H1 (cell line): ENCODE data around the gene CALY. TPM values are rescaled to one million over a fixed set of nuclear protein-coding genes. Genes with fewer than 3 reads are reported as not detected.
"Not testable (repeated sequence)": the region's sequence is repeated elsewhere in the genome, so short reads cannot be mapped to it uniquely, and the experiment has no call there.

ENCODE experiments used
- CTCF ChIA-PET: fragments of 300-600 bp; sonication (Branson Sonifier 250); formaldehyde crosslinking; loops from one replicate; lab custom pipeline; 2021; ENCODE audit not compliant: partially characterized antibody; lab: Charles Lee
- POLR2A ChIA-PET: fragments of 300-600 bp; sonication (Branson Sonifier 250); formaldehyde crosslinking; loops from one replicate; lab custom pipeline; 2021; ENCODE audit warnings: inconsistent platforms; ENCODE audit not compliant: partially characterized antibody; lab: Charles Lee
- DNase-seq, 2 experiments: peaks; one replicate each; pipeline versions ENCODE4 v3.0.0 to v3.0.0-alpha.2; 2010 to 2022; ENCODE audit warnings: low spot score in 2 of 2, low read depth in 1 of 2, mixed read lengths in 1 of 2
- FAIRE-seq: peaks from 2 replicates; lab custom pipeline; 2011; peaks lifted over from hg19 to GRCh38; lab: Jason Lieb, UNC
- H2AFZ ChIP-seq: 2 replicates; pipeline ENCODE4 v1.8.1; 2012; ENCODE audit warnings: low read length, inconsistent platforms
- H2AK5ac ChIP-seq: 2 replicates; pipeline ENCODE4 v1.6.1; 2013; ENCODE audit warnings: low read depth, low read length
- H2BK120ac ChIP-seq: replicated peaks from 2 replicates; pipeline ENCODE3; 2013; ENCODE audit warnings: low read depth, low read length, inconsistent platforms
- H2BK12ac ChIP-seq: 2 replicates; pipeline ENCODE4 v1.6.1; 2013; ENCODE audit warnings: low read depth, low read length
- H2BK15ac ChIP-seq: 2 replicates; pipeline ENCODE4 v1.6.1; 2013; ENCODE audit warnings: low read length
- H2BK20ac ChIP-seq: 2 replicates; pipeline ENCODE4 v1.6.1; 2013; ENCODE audit warnings: low read length
- H2BK5ac ChIP-seq: 2 replicates; pipeline ENCODE4 v1.6.1; 2013; ENCODE audit warnings: low read depth, low read length
- H3K14ac ChIP-seq: 2 replicates; pipeline ENCODE4 v1.6.1; 2013; ENCODE audit warnings: inconsistent platforms; ENCODE audit not compliant: insufficient read length
- H3K18ac ChIP-seq: 2 replicates; pipeline ENCODE4 v1.6.1; 2013; ENCODE audit warnings: low read length; ENCODE audit errors: extremely low read depth
- H3K23ac ChIP-seq: 2 replicates; pipeline ENCODE4 v1.6.1; 2013; ENCODE audit warnings: inconsistent platforms; ENCODE audit not compliant: insufficient read length
- H3K23me2 ChIP-seq: 2 replicates; pipeline ENCODE4 v1.6.1; 2013; ENCODE audit warnings: low read depth, low read length
- H3K27ac ChIP-seq: 2 replicates; pipeline ENCODE4 v1.6.1; 2011; ENCODE audit warnings: low read depth, low read length, inconsistent platforms
- H3K27me3 ChIP-seq, 4 experiments: replicated peaks in 1 of 4; 1 replicate in 1 of 4; 2 replicates in 3 of 4; pipeline versions ENCODE4 v1.6.1 to v1.8.1; 2011 to 2013; ENCODE audit warnings: low read length in 3 of 4, mild to moderate bottlenecking in 3 of 4, inconsistent platforms in 2 of 4, mixed read lengths in 2 of 4, moderate library complexity in 1 of 4; ENCODE audit not compliant: control insufficient read depth in 3 of 4, insufficient read depth in 3 of 4; ENCODE audit errors: extremely low read depth in 1 of 4
- H3K36me3 ChIP-seq, 4 experiments: 2 replicates each; pipeline versions ENCODE4 v1.6.1 to v1.8.1; 2011 to 2013; ENCODE audit warnings: mild to moderate bottlenecking in 4 of 4, low read length in 3 of 4, moderate library complexity in 2 of 4, control low read depth in 1 of 4, inconsistent platforms in 1 of 4; ENCODE audit not compliant: insufficient read depth in 4 of 4, control insufficient read depth in 2 of 4
- H3K4ac ChIP-seq: replicated peaks from 2 replicates; pipeline ENCODE3; 2013; ENCODE audit warnings: low read length, low read depth, mixed read lengths, inconsistent platforms; ENCODE audit not compliant: insufficient read length
- H3K4me1 ChIP-seq, 4 experiments: replicated peaks in 1 of 4; 1 replicate in 1 of 4; 2 replicates in 3 of 4; pipeline versions ENCODE4 v1.6.1 to v1.8.1; 2011 to 2013; ENCODE audit warnings: low read length in 3 of 4, inconsistent platforms in 2 of 4, mixed read lengths in 1 of 4; ENCODE audit not compliant: insufficient read depth in 4 of 4, control insufficient read depth in 3 of 4
- H3K4me2 ChIP-seq, 2 experiments: 2 replicates each; pipeline versions ENCODE4 v1.6.1 to v1.8.1; 2011 to 2013; ENCODE audit warnings: low read depth in 2 of 2, low read length in 2 of 2, control low read depth in 1 of 2, inconsistent platforms in 1 of 2, mild to moderate bottlenecking in 1 of 2; ENCODE audit not compliant: insufficient read depth in 1 of 2
- H3K4me3 ChIP-seq, 4 experiments: fragments of 200-600, 300-600 bp in 1 of 4; sonication (generic), shearing (Covaris generic), sonication (Bioruptor Twin) in 1 of 4; 2 replicates each; pipeline versions ENCODE4 v1.5.1 to v1.8.1; 2011 to 2016; ENCODE audit warnings: low read length in 4 of 4, low read depth in 3 of 4, control low read depth in 2 of 4, inconsistent platforms in 2 of 4, mild to moderate bottlenecking in 2 of 4, mixed read lengths in 1 of 4, moderate library complexity in 1 of 4; ENCODE audit not compliant: insufficient read depth in 2 of 4; ENCODE audit errors: extremely low read depth in 1 of 4
- H3K56ac ChIP-seq: replicated peaks from 2 replicates; pipeline ENCODE3; 2013; ENCODE audit warnings: low read depth, mild to moderate bottlenecking, mixed read lengths, low read length, inconsistent platforms; ENCODE audit not compliant: insufficient read length
- H3K79me1 ChIP-seq: 2 replicates; pipeline ENCODE4 v1.6.1; 2013; ENCODE audit warnings: low read depth, low read length, control low read depth
- H3K79me2 ChIP-seq, 2 experiments: 2 replicates each; pipeline versions ENCODE4 v1.6.1 to v1.8.1; 2012 to 2013; ENCODE audit warnings: low read length in 2 of 2, mild to moderate bottlenecking in 2 of 2, inconsistent platforms in 1 of 2; ENCODE audit not compliant: insufficient read depth in 2 of 2, control insufficient read depth in 1 of 2
- H3K9ac ChIP-seq, 4 experiments: replicated peaks in 1 of 4; 1 replicate in 1 of 4; 2 replicates in 3 of 4; pipeline versions ENCODE4 v1.6.1 to v1.8.1; 2011 to 2013; ENCODE audit warnings: low read depth in 3 of 4, low read length in 3 of 4, control low read depth in 2 of 4, mild to moderate bottlenecking in 2 of 4, moderate library complexity in 2 of 4, inconsistent platforms in 1 of 4; ENCODE audit errors: extremely low read depth in 1 of 4
- H3K9me3 ChIP-seq, 2 experiments: 2 replicates each; pipeline versions ENCODE4 v1.6.1 to v1.8.1; 2012 to 2013; ENCODE audit warnings: mild to moderate bottlenecking in 2 of 2, moderate library complexity in 2 of 2, control low read depth in 1 of 2, inconsistent platforms in 1 of 2, low read depth in 1 of 2, low read length in 1 of 2, mixed read lengths in 1 of 2; ENCODE audit not compliant: insufficient read depth in 2 of 2
- H4K20me1 ChIP-seq, 2 experiments: replicated peaks in 1 of 2; 2 replicates each; pipeline versions ENCODE3 to v1.8.1; 2011 to 2013; ENCODE audit warnings: inconsistent platforms in 2 of 2, low read length in 2 of 2, mild to moderate bottlenecking in 1 of 2; ENCODE audit not compliant: insufficient read depth in 2 of 2, control insufficient read depth in 1 of 2
- H4K5ac ChIP-seq: 2 replicates; pipeline ENCODE4 v1.6.1; 2013; ENCODE audit warnings: low read length, low read depth, mixed read lengths, inconsistent platforms; ENCODE audit not compliant: insufficient read length
- H4K8ac ChIP-seq: 2 replicates; pipeline ENCODE4 v1.8.0; 2013; ENCODE audit warnings: mild to moderate bottlenecking, moderate library complexity, low read length, inconsistent platforms; ENCODE audit not compliant: insufficient read depth; ENCODE audit errors: extremely low read depth
- H4K91ac ChIP-seq: replicated peaks from 2 replicates; pipeline ENCODE3; 2013; ENCODE audit warnings: low read length, mixed read lengths, inconsistent platforms; ENCODE audit not compliant: insufficient read length
- WGBS, 2 experiments: shearing (Covaris generic) in 1 of 2; methylation state at CpG; one replicate each; pipeline versions ENCODE4 v1.1.6 to v1.1.7; 2013 to 2015; ENCODE audit warnings: low lambda C conversion rate in 2 of 2, mixed read lengths in 2 of 2, inconsistent platforms in 1 of 2, low coverage in 1 of 2, missing lambda C conversion rate in 1 of 2; ENCODE audit not compliant: insufficient replicate concordance in 2 of 2, insufficient coverage in 1 of 2, insufficient read length in 1 of 2; ENCODE audit errors: extremely low coverage in 1 of 2, missing lambda C conversion rate in 1 of 2; 5-methylcytosine and 5-hydroxymethylcytosine counted together
- polyA plus RNA-seq, 7 experiments: library from polyadenylated mRNA; depleted of rRNA in 3 of 7; stranded (reverse) in 5 of 7; unstranded in 2 of 7; fragments of >200 nt in 5 of 7; fragments of 200-250 nt in 2 of 7; gene quantifications; 1 replicate in 5 of 7; 2 replicates in 1 of 7; 4 replicates in 1 of 7; pipeline versions ENCODE4 v1.2.1 to v1.2.3, GENCODE V29; 2011 to 2013; ENCODE audit warnings: missing spikeins in 2 of 7, mixed read lengths in 2 of 7
- total RNA-seq: library from RNA; stranded (reverse); fragmentation: NEBNext Ultra II Directional; extraction: Animal tissue kit (Norgen Biotek cat#: 25700); gene quantifications from 2 replicates; pipeline ENCODE4 v1.2.1, GENCODE V29; 2021

Gene CALY
- total and polyA plus RNA-seq, 2 of the 8 experiments (the other 6 are each of a cell fraction or from before 2014, with no cell fraction given), result 1.3 to 1.5 TPM

DNA sequence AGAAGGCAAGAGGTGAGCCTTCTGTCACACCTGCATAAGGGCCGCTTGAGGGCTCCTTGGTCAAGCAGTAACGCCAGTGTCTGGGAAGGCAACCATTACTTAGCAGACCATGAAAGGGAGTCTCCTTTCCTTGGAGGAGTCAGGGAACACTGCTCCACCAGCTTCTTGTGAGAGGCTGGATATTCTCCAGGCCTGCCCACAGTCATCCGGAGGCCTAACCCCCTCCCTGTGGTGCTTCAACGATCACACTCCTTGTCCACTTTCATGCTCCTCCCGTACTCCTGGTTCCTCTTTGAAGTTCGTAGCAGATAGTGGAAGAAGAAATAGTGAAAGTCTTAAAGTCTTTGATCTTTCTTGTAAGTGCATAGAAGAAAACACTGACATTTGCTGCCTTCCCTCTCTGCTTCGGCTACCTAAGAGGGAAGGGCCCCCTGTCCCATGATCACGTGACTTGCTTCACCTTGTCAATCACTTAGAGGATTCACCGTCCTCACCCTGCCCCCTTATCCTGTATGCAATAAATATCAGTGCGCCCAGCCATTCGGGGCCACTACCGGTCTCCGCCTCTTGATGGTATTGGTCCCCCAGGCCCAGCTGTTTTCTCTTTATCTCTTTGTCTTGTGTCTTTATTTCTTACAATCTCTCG is 14.5 kb downstream of the CALY start:
- POLR2A ChIA-PET, result interaction anchor here (0.6 kb wide), 1 partner anchor 12 kb away, joined by 7 read pairs; no protein-coding TSS in a partner anchor

More for the DNA sequence above, 14.5 kb downstream of the CALY start:
- H3K27ac ChIP-seq, H3K79me2 ChIP-seq, H2BK20ac ChIP-seq, H2BK15ac ChIP-seq, FAIRE-seq, H3K23me2 ChIP-seq, H2AK5ac ChIP-seq, H3K79me1 ChIP-seq, H2BK12ac ChIP-seq, H3K56ac ChIP-seq, H3K36me3 ChIP-seq, DNase-seq, H3K4me2 ChIP-seq, H2BK120ac ChIP-seq, H3K9ac ChIP-seq, H3K4me3 ChIP-seq, H2BK5ac ChIP-seq, H3K9me3 ChIP-seq, H3K14ac ChIP-seq, H4K5ac ChIP-seq, CTCF ChIA-PET, H3K18ac ChIP-seq, H2AFZ ChIP-seq, H4K91ac ChIP-seq, H3K4ac ChIP-seq, H4K8ac ChIP-seq, H4K20me1 ChIP-seq, H3K23ac ChIP-seq: not testable (repeated sequence)
- WGBS, 2 experiments, result 85% methylated on average over 12 of the region's 14 CpGs; no CpG with 5 or more reads in 1 of the 2 experiments
- Histone ChIP-seq H3K4me1 (peaks cover 0 to 20% (median 6%) of the 10 kb centered on the region in 4 experiments; a peak in 6 of 7 replicates), H3K27me3 (peaks cover 14 to 33% (median 28%) of the 10 kb centered on the region in 4 experiments)
